Transverse colon (tissue), 4 donors: ENCODE data around the gene SEPSECS. TPM values are rescaled to one million over a fixed set of nuclear protein-coding genes. Genes with fewer than 3 reads are reported as not detected.

Source experiments
- DNase-seq: peaks from one replicate; pipeline ENCODE4 v3.0.0-alpha.2; 2019
- H3K27ac ChIP-seq, 4 donors: fragments of 200-600 bp; sonication (generic); 2 replicates each; pipeline ENCODE4 v1.5.1; 2016 to 2018; ENCODE audit warnings: inconsistent platforms in 4 of 4
- H3K27me3 ChIP-seq: fragments of 200-600 bp; sonication (generic); 2 replicates; pipeline ENCODE4 v1.5.1; 2017; ENCODE audit warnings: inconsistent platforms
- H3K36me3 ChIP-seq, 4 donors: fragments of 200-600 bp; sonication (generic); 2 replicates each; pipeline ENCODE4 v1.5.1; 2017 to 2019; ENCODE audit warnings: inconsistent platforms in 4 of 4
- H3K4me1 ChIP-seq, 4 donors: fragments of 200-600 bp; sonication (generic); 2 replicates each; pipeline ENCODE4 v1.5.1; 2017 to 2020; ENCODE audit warnings: inconsistent platforms in 4 of 4
- H3K4me3 ChIP-seq, 4 donors: fragments of 200-600 bp; sonication (generic); 1 replicate in 1 of 4; 2 replicates in 3 of 4; pipeline versions ENCODE4 v1.5.1 to v1.6.1; 2017 to 2019; ENCODE audit warnings: inconsistent platforms in 4 of 4
- H3K9me3 ChIP-seq, 2 donors: fragments of 200-600 bp; sonication (generic); 2 replicates each; pipeline ENCODE4 v1.5.1; 2017 to 2019; ENCODE audit warnings: inconsistent platforms in 2 of 2
- CTCF ChIP-seq, 5 experiments: fragments of 200-600 bp in 3 of 5; fragments of 450-650 bp in 2 of 5; sonication (generic) in 3 of 5; IDR thresholded peaks; 1 replicate in 2 of 5; 2 replicates in 3 of 5; pipeline ENCODE4 v1.5.1; 2016 to 2017; ENCODE audit warnings: antibody characterized with exemption in 5 of 5, inconsistent platforms in 3 of 5, mild to moderate bottlenecking in 2 of 5, moderate library complexity in 1 of 5
- EP300 ChIP-seq: sonication (generic); formaldehyde crosslinking; IDR thresholded peaks from one replicate; pipeline ENCODE4 v1.6.1; 2017; ENCODE audit warnings: antibody characterized with exemption, low read depth
- POLR2A ChIP-seq: fragments of 450-650 bp; IDR thresholded peaks from one replicate; pipeline ENCODE4 v1.6.1; 2016; ENCODE audit warnings: antibody characterized with exemption, mild to moderate bottlenecking, moderate library complexity
- POLR2AphosphoS5 ChIP-seq, 3 donors: sonication (generic); formaldehyde crosslinking; IDR thresholded peaks; one replicate each; pipeline ENCODE4 v1.6.1; 2016; ENCODE audit warnings: antibody characterized with exemption in 3 of 3
- WGBS, 2 donors: methylation state at CpG; one replicate each; pipeline ENCODE4 v1.1.5; 2018; ENCODE audit warnings: low coverage in 1 of 2; 5-methylcytosine and 5-hydroxymethylcytosine counted together
- in situ Hi-C, 4 donors: fragments of 200-750 bp; cut with MboI; loops; one replicate each; pipeline versions ENCODE4 v1.15.0 to v1.15.1; 2017; ENCODE audit warnings: low sequenced_read_pairs in 3 of 4, low pct_ligation_motif_present in 1 of 4, low pct_unique_long_range_greater_than_20kb in 1 of 4
- intact Hi-C: fragments of 100-400 bp; cut with DNase I; formaldehyde crosslinking; loops from one replicate; pipeline ENCODE4 v1.15.1; 2023; ENCODE audit warnings: low total_unique reads
- total RNA-seq, 4 donors: library from RNA; depleted of rRNA; stranded (reverse); fragments of >200 nt; gene quantifications; one replicate each; pipeline ENCODE4 v1.1.0, GENCODE V29; 2016

Gene SEPSECS
- total RNA-seq, 4 donors from 2014 or later: 4.6 to 19.2 (median 16.5) TPM

GRCh38 chr4:25106363-25107151 is 53.7 kb downstream of the SEPSECS start:
- no peaks in the 10 kb centered on the region for H3K36me3 ChIP-seq
- TF ChIP-seq POLR2AphosphoS5 (IDR thresholded peaks at IDR 0.05) (no peak), CTCF (IDR thresholded peaks at IDR 0.05) (no peak), EP300 (no peak), POLR2A (no peak)
- H3K9me3 ChIP-seq: no peaks in the 10 kb centered on the region
- H3K4me3 ChIP-seq: no peak overlapping the region
- 94% methylated on average over 14 of the region's 14 CpGs; no CpG with 5 or more reads in 1 of the 2 donors for WGBS, 2 donors
- H3K4me1 ChIP-seq: no peaks in the 10 kb centered on the region
- in situ Hi-C loops: no loop called here
- H3K27ac ChIP-seq: no peak overlapping the region
- H3K27me3 ChIP-seq: peaks cover 7% of the 10 kb centered on the region
- intact Hi-C loops: no loop called here
- no peak for DNase-seq

GRCh38 chr4:25104591-25104990 is 55.7 kb downstream of the SEPSECS start:
- Histone ChIP-seq H3K4me3 (no peak overlapping the region), H3K27me3 (peaks cover 7% of the 10 kb centered on the region), H3K4me1 (no peaks in the 10 kb centered on the region), H3K36me3 (no peaks in the 10 kb centered on the region), H3K27ac (no peak overlapping the region), H3K9me3 (no peaks in the 10 kb centered on the region)
- no peak for DNase-seq
- 32 to 83% methylated on average over 3 of the region's 3 CpGs for WGBS, 2 donors
- intact Hi-C loops (no loop called here), in situ Hi-C loops (no loop called here)
- no peak for TF ChIP-seq EP300
- no peak for TF ChIP-seq CTCF (IDR thresholded peaks at IDR 0.05)
- TF ChIP-seq POLR2A: no peak
- no peak for TF ChIP-seq POLR2AphosphoS5 (IDR thresholded peaks at IDR 0.05)

- TF ChIP-seq EP300: no peak
- no peak for TF ChIP-seq POLR2AphosphoS5 (IDR thresholded peaks at IDR 0.05)
- TF ChIP-seq CTCF (IDR thresholded peaks at IDR 0.05): no peak
- TF ChIP-seq POLR2A: no peak
- no peaks in the 10 kb centered on the region for H3K4me1 ChIP-seq
- peak overlapping the region in 2 of 4 donors; percentile 39 to 54 for H3K27ac ChIP-seq
- intact Hi-C loops: no loop called here
- in situ Hi-C loops: no loop called here
- 36% methylated on average over 4 of the region's 4 CpGs; no CpG with 5 or more reads in 1 of the 2 donors for WGBS, 2 donors
- H3K9me3 ChIP-seq: no peaks in the 10 kb centered on the region
- no peak overlapping the region for H3K4me3 ChIP-seq
- peaks cover 7% of the 10 kb centered on the region for H3K27me3 ChIP-seq
- no peak for DNase-seq
- H3K36me3 ChIP-seq: no peaks in the 10 kb centered on the region
Measured at GRCh38 chr4:25103418-25103817, 56.8 kb downstream of the SEPSECS start.

- Histone ChIP-seq H3K4me1 (no peaks in the 10 kb centered on the region), H3K27me3 (peaks cover 10% of the 10 kb centered on the region), H3K36me3 (no peaks in the 10 kb centered on the region), H3K9me3 (no peaks in the 10 kb centered on the region), H3K27ac (no peak overlapping the region), H3K4me3 (no peak overlapping the region)
- DNase-seq: no peak
- in situ Hi-C loops (no loop called here), intact Hi-C loops (no loop called here)
- WGBS, 2 donors: 84 to 88% methylated on average over 1 to 5 of the region's 5 CpGs
- TF ChIP-seq POLR2AphosphoS5 (IDR thresholded peaks at IDR 0.05) (no peak), POLR2A (no peak), CTCF (IDR thresholded peaks at IDR 0.05) (no peak), EP300 (no peak)
Measured at GRCh38 chr4:25101836-25102235, 58.4 kb downstream of the SEPSECS start.
